SHP77 treated with DMSO at 0.1 percent for 48 hours (cell line): ENCODE measurements around the gene CCDC88B.

ENCODE experiments used
- DNase-seq: peaks from one replicate; lab custom pipeline; 2025; lab: John Stamatoyannopoulos, UW

The CCDC88B gene

GRCh38 chr11:64384981-64385944 lies 45.3 kb downstream of the CCDC88B start:
- DNase-seq: no peak

- DNase-seq: no peak
Measured at GRCh38 chr11:64385945-64386704, 46.1 kb downstream of the CCDC88B start.

GRCh38 chr11:64387916-64388315 lies 47.9 kb downstream of the CCDC88B start:
- DNase-seq: no peak

- DNase-seq: no peak
Measured at GRCh38 chr11:64388894-64389293, 48.9 kb downstream of the CCDC88B start.

- DNase-seq: no peak
Measured at GRCh38 chr11:64389851-64390250, 49.8 kb downstream of the CCDC88B start.

GRCh38 chr11:64390558-64390957 lies 50.6 kb downstream of the CCDC88B start:
- no peak for DNase-seq

- DNase-seq: no peak
Measured at GRCh38 chr11:64391839-64392238, 51.8 kb downstream of the CCDC88B start.

- DNase-seq: no peak
Measured at GRCh38 chr11:64395545-64396078, 55.6 kb downstream of the CCDC88B start.

GRCh38 chr11:64396079-64396591 lies 56.1 kb downstream of the CCDC88B start:
- no peak for DNase-seq

GRCh38 chr11:64400102-64400501 lies 60.1 kb downstream of the CCDC88B start:
- DNase-seq: no peak

- DNase-seq: no peak
Measured at GRCh38 chr11:64400667-64401066, 60.7 kb downstream of the CCDC88B start.

- DNase-seq: no peak
Measured at GRCh38 chr11:64401775-64402174, 61.8 kb downstream of the CCDC88B start.

- no peak for DNase-seq
Measured at GRCh38 chr11:64403106-64403505, 63.1 kb downstream of the CCDC88B start.

GRCh38 chr11:64406221-64406946 lies 66.4 kb downstream of the CCDC88B start:
- no peak for DNase-seq
